ENCODE results near the gene TBC1D22A.
"Not testable (repeated sequence)": the region's sequence is repeated elsewhere in the genome, so short reads cannot be mapped to it uniquely, and the experiment has no call there.

The TBC1D22A gene

DNA sequence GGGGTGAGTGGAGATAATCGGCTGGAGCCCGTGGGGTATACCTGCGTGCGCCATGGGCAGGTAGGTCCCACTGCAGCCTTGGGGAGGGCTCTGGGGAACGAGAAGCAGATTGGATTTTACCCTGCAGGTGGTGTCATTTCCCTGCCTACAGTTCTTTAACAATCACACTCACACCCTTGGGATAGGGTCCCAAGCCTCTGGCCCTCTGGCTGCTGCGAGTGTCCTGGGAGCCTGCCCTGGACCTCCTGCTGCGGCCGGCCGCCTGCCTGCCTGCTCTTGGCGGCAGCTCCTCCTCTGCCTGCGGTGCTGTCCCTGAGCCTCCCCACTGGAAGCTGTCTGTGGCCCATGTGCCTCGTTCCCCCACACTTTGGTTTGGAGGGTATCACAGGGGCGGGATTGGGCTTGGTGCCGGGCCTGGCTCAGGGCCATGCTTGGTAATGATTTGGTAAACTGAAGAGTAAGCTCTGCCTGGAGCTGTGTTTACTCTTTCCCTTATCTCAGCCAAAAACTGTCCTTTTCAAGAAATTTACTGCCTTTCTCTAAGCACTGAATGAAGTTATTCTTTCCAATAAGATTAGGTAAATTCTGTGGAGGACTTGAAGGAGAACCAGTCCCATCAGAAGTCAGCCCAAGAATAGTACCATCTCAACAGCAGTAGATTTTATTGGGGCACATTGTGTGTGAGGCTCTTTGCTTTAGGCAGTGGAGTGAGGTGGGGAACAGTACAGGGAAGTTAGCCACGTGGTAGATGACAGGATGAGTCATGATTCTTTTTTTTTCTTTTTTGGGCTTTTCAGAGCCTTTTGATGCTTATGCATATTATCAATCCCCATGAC, 53.7 kb downstream of the TBC1D22A start:
- Histone ChIP-seq H3K27ac (no peak overlapping the region), H3K9me3 (ENCODE audit: severe bottlenecking) (no peaks in the 10 kb centered on the region), H3K36me3 (no peaks in the 10 kb centered on the region), H3K4me3 (ENCODE audit: low read depth, low read length) (no peak overlapping the region), H3K27me3 (ENCODE audit: insufficient read depth, low read depth, severe bottlenecking) (no peaks in the 10 kb centered on the region)
- no peak for DNase-seq
- TF ChIP-seq, protein P1, sequence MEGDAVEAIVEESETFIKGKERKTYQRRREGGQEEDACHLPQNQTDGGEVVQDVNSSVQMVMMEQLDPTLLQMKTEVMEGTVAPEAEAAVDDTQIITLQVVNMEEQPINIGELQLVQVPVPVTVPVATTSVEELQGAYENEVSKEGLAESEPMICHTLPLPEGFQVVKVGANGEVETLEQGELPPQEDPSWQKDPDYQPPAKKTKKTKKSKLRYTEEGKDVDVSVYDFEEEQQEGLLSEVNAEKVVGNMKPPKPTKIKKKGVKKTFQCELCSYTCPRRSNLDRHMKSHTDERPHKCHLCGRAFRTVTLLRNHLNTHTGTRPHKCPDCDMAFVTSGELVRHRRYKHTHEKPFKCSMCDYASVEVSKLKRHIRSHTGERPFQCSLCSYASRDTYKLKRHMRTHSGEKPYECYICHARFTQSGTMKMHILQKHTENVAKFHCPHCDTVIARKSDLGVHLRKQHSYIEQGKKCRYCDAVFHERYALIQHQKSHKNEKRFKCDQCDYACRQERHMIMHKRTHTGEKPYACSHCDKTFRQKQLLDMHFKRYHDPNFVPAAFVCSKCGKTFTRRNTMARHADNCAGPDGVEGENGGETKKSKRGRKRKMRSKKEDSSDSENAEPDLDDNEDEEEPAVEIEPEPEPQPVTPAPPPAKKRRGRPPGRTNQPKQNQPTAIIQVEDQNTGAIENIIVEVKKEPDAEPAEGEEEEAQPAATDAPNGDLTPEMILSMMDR (IDR thresholded peaks at IDR 0.05; ENCODE audit: low read depth, low read length) = no peak

DNA sequence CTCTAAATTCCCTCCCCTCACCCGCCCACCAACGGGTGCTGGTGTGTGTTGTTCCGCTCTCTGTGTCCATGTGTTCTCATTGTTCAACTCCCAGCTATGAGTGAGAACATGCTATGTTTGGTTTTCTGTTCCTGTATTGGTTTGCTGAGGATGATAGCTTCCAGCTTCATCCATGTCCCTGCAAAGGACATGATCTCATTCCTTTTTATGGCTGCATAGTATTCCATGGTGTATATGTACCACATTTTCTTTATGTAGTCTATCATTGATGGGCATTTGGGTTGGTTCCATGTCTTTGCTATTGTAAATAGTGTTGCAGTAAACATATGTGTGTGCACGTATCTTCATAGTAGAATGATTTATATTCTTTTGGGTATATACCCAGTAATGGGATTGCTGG, 54.9 kb downstream of the TBC1D22A start:
- not testable (repeated sequence) for H3K27ac ChIP-seq; H3K4me3 ChIP-seq (ENCODE audit: low read depth, low read length); H3K27me3 ChIP-seq (ENCODE audit: insufficient read depth, low read depth, severe bottlenecking); DNase-seq; H3K36me3 ChIP-seq; H3K9me3 ChIP-seq (ENCODE audit: severe bottlenecking)

DNA sequence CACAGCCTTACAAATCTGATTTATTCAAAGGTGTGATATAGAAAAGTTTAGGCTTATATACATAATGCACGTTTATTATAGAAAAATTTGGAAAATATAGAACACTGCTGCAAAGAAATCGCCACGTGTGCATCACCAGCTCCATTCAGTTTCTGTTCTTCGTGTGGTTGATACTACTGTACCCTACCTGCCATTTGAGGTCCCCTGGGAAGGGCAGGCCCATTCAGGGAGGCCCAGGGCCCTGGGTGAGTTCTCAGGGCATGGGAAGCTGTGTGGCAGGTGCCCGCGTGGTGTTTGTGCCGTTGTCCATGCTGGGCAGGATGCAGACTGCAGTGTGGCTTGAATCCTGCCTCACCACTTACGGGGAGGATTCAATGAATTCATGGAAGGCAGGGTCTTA, 60.8 kb downstream of the TBC1D22A start:
- DNase-seq = no peak
- TF ChIP-seq, protein P1 (IDR thresholded peaks at IDR 0.05; ENCODE audit: low read depth, low read length) = no peak
- Histone ChIP-seq H3K9me3 (ENCODE audit: severe bottlenecking) (no peaks in the 10 kb centered on the region), H3K4me3 (ENCODE audit: low read depth, low read length) (no peak overlapping the region), H3K36me3 (no peaks in the 10 kb centered on the region), H3K27ac (no peak overlapping the region), H3K27me3 (ENCODE audit: insufficient read depth, low read depth, severe bottlenecking) (no peaks in the 10 kb centered on the region)

DNA sequence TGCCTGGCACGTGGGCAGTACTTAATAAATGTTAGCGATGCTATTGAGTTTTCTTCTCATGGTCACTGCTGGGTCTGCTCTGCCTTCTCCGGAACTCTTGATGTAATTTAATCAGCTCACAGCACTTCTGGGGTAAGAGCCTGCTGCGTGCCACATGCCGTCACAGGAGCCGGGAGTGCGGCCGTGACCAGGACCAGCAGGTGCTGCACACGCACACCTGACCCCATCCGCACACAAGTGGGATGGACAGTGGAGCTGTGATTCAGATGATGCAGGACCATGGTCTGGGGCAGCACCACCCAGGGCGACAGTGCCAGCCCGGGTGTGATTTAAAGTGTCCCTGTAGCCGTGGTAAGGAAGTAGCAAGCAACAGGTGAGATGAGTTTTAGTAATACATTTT, 61.2 kb downstream of the TBC1D22A start:
- H3K36me3 ChIP-seq = no peaks in the 10 kb centered on the region
- no peak for DNase-seq
- no peaks in the 10 kb centered on the region for H3K27me3 ChIP-seq (ENCODE audit: insufficient read depth, low read depth, severe bottlenecking)
- TF ChIP-seq, protein P1 (IDR thresholded peaks at IDR 0.05; ENCODE audit: low read depth, low read length) = no peak
- H3K4me3 ChIP-seq (ENCODE audit: low read depth, low read length) = no peak overlapping the region
- no peak overlapping the region for H3K27ac ChIP-seq
- no peaks in the 10 kb centered on the region for H3K9me3 ChIP-seq (ENCODE audit: severe bottlenecking)

DNA sequence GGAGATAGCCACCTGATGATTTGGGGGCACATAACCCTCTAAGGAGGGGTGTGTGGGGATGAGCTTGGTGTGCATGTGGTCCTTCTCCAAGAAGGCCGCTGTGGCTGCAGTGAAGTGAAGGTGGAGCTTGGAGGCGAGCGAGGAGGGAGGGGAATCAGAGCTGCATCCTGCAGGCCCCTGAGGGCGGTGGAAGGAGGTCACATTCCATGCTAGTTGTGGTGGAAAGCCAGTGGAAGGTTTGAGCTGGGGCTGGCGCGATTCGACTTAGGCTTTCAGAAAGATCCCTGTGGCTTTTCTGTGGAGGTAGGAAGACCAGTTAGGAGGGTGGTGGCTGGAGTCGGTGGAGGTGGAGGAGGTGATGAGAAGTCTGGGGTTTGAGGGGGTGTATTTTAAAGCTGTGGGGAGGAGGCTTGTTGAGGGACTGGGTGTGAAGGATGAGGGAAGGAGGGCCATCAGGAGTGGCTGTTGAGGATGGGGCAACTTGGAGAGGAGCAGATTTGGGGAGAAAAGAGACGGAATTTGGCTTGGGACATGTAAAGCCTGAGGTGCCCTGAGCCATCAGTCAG, 62.0 kb downstream of the TBC1D22A start:
- H3K4me3 ChIP-seq (ENCODE audit: low read depth, low read length) = no peak overlapping the region
- DNase-seq = no peak
- TF ChIP-seq, protein P1 (IDR thresholded peaks at IDR 0.05; ENCODE audit: low read depth, low read length) = no peak
- no peaks in the 10 kb centered on the region for H3K27me3 ChIP-seq (ENCODE audit: insufficient read depth, low read depth, severe bottlenecking)
- H3K9me3 ChIP-seq (ENCODE audit: severe bottlenecking) = no peaks in the 10 kb centered on the region
- no peak overlapping the region for H3K27ac ChIP-seq
- no peaks in the 10 kb centered on the region for H3K36me3 ChIP-seq

DNA sequence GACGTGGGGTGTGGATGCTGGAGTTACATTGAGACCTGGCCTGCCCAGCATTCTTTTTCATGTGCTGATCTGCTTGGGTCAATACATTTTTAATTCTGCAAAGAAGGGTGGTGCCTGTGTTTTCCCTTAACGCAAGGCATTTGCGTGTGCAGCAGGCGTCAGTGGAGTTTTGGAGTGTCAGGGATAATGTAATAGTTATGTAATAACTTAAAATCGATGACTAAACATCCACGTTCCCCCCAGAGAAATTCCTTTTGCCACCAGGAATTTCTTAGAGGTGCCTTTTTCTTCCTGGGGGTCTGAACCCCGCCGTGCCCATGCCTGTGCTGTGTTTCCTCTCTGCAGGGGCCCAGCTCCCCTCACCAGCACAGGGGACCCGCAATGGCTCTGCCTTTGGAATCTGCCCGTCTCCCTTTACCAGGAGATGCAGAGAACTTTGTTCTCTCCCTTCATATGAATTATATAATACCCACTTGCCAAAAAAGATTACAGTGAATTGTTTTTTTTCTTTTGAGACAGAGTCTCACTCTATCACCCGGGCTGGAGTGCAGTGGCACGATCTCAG, 62.6 kb downstream of the TBC1D22A start:
- no peak overlapping the region for H3K27ac ChIP-seq
- no peaks in the 10 kb centered on the region for H3K9me3 ChIP-seq (ENCODE audit: severe bottlenecking)
- no peak for DNase-seq
- TF ChIP-seq, protein P1 (IDR thresholded peaks at IDR 0.05; ENCODE audit: low read depth, low read length) = no peak
- H3K27me3 ChIP-seq (ENCODE audit: insufficient read depth, low read depth, severe bottlenecking) = no peaks in the 10 kb centered on the region
- no peak overlapping the region for H3K4me3 ChIP-seq (ENCODE audit: low read depth, low read length)
- no peaks in the 10 kb centered on the region for H3K36me3 ChIP-seq
